IMR-90 (cell line): Measurements from ENCODE around the gene FAHD2A. TPM values are rescaled to one million over a fixed set of nuclear protein-coding genes. Genes with fewer than 3 reads are reported as not detected.
"Not testable (repeated sequence)": the region's sequence is repeated elsewhere in the genome, so short reads cannot be mapped to it uniquely, and the experiment has no call there.

Source experiments
- ATAC-seq: fragments of 200-7000 bp; cut with Tn5 transposase; 2 replicates; pipeline ENCODE4 v1.9.1; 2020; ENCODE audit warnings: low read depth, mild to moderate bottlenecking, moderate library complexity
- BruUV-seq: library from RNA; stranded (reverse); fragments of 400-500 nt; replicated peaks from 2 replicates; lab custom pipeline; 2021; lab: Mats Ljungman, UMichigan
- CTCF ChIA-PET: fragments of 300-600 bp; formaldehyde crosslinking; extraction: SDS; loops from one replicate; lab custom pipeline; 2021; ENCODE audit warnings: antibody characterized with exemption; lab: Yijun Ruan, JAX
- POLR2A ChIA-PET: fragments of 300-600 bp; sonication (Branson Sonifier 250); formaldehyde crosslinking; loops from one replicate; lab custom pipeline; 2022; ENCODE audit warnings: antibody characterized with exemption; ENCODE audit not compliant: unreplicated experiment; lab: Charles Lee
- DNase-seq: peaks from one replicate; pipeline ENCODE4 v3.0.0; 2013
- H2AFZ ChIP-seq: replicated peaks from 2 replicates; pipeline ENCODE3; 2013; ENCODE audit warnings: low read length, mild to moderate bottlenecking; ENCODE audit not compliant: poor library complexity
- H2AK5ac ChIP-seq: 2 replicates; pipeline ENCODE4 v1.6.1; 2013; ENCODE audit warnings: low read depth, low read length, inconsistent platforms
- H2AK9ac ChIP-seq: replicated peaks from 2 replicates; pipeline ENCODE3; 2013; ENCODE audit warnings: mild to moderate bottlenecking, low read depth, low read length, moderate library complexity; ENCODE audit not compliant: poor library complexity
- H2BK120ac ChIP-seq: 2 replicates; pipeline ENCODE4 v1.6.1; 2013; ENCODE audit warnings: low read depth, low read length, inconsistent platforms
- H2BK15ac ChIP-seq: 3 replicates; pipeline ENCODE4 v1.6.1; 2013; ENCODE audit warnings: low read depth, low read length, inconsistent platforms
- H2BK20ac ChIP-seq: 2 replicates; pipeline ENCODE4 v1.6.1; 2013; ENCODE audit warnings: low read depth, mild to moderate bottlenecking, inconsistent platforms, low read length, moderate library complexity
- H2BK5ac ChIP-seq: 2 replicates; pipeline ENCODE4 v1.6.1; 2013; ENCODE audit warnings: mild to moderate bottlenecking, low read depth, low read length, inconsistent platforms; ENCODE audit not compliant: poor library complexity, severe bottlenecking
- H3K14ac ChIP-seq: replicated peaks from 2 replicates; pipeline ENCODE4 v1.6.1; 2013; ENCODE audit warnings: low read depth, low read length, inconsistent platforms
- H3K18ac ChIP-seq: 2 replicates; pipeline ENCODE4 v1.6.1; 2013; ENCODE audit warnings: low read depth, low read length, control low read depth
- H3K23ac ChIP-seq: 2 replicates; pipeline ENCODE4 v1.6.1; 2013; ENCODE audit warnings: low read depth, low read length, inconsistent platforms
- H3K27ac ChIP-seq: 2 replicates; pipeline ENCODE4 v1.5.1; 2013; ENCODE audit warnings: mild to moderate bottlenecking, control low read depth, low read length; ENCODE audit not compliant: insufficient read depth
- H3K27me3 ChIP-seq: 2 replicates; pipeline ENCODE4 v1.6.1; 2013; ENCODE audit warnings: low read length; ENCODE audit not compliant: control insufficient read depth, insufficient read depth
- H3K36me3 ChIP-seq: 2 replicates; pipeline ENCODE4 v1.6.1; 2013; ENCODE audit warnings: low read length, mixed read lengths; ENCODE audit not compliant: control insufficient read depth, insufficient read depth
- H3K4ac ChIP-seq: 2 replicates; pipeline ENCODE4 v1.6.1; 2013; ENCODE audit warnings: low read depth, low read length, inconsistent platforms
- H3K4me1 ChIP-seq: 2 replicates; pipeline ENCODE4 v1.6.1; 2013; ENCODE audit warnings: low read length, mixed read lengths; ENCODE audit not compliant: control insufficient read depth, insufficient read depth
- H3K4me2 ChIP-seq: 2 replicates; pipeline ENCODE4 v1.6.1; 2013; ENCODE audit warnings: low read depth, mild to moderate bottlenecking, control low read depth, low read length, moderate library complexity
- H3K4me3 ChIP-seq: 2 replicates; pipeline ENCODE4 v1.5.1; 2013; ENCODE audit warnings: low read depth, mild to moderate bottlenecking, control low read depth, low read length, moderate library complexity; ENCODE audit not compliant: insufficient read depth
- H3K56ac ChIP-seq: 2 replicates; pipeline ENCODE4 v1.6.1; 2013; ENCODE audit warnings: low read length, inconsistent platforms; ENCODE audit not compliant: insufficient read depth; ENCODE audit errors: extremely low read depth
- H3K79me1 ChIP-seq, 2 experiments: 2 replicates each; pipeline ENCODE4 v1.6.1; 2013; ENCODE audit warnings: low read length in 2 of 2, inconsistent platforms in 1 of 2, low read depth in 1 of 2
- H3K9ac ChIP-seq: 2 replicates; pipeline ENCODE4 v1.6.1; 2013; ENCODE audit warnings: low read depth, low read length, control low read depth
- H3K9me1 ChIP-seq: 2 replicates; pipeline ENCODE4 v1.6.1; 2013; ENCODE audit warnings: low read length, inconsistent platforms; ENCODE audit not compliant: insufficient read depth
- H3K9me3 ChIP-seq: 2 replicates; pipeline ENCODE4 v1.6.1; 2013; ENCODE audit warnings: low read length; ENCODE audit not compliant: control insufficient read depth, insufficient read depth
- H4K20me1 ChIP-seq: 2 replicates; pipeline ENCODE4 v1.6.1; 2013; ENCODE audit warnings: low read length, inconsistent platforms; ENCODE audit not compliant: insufficient read depth
- H4K5ac ChIP-seq: 2 replicates; pipeline ENCODE4 v1.6.1; 2013; ENCODE audit warnings: mild to moderate bottlenecking, low read depth, low read length, control low read depth
- H4K8ac ChIP-seq, 2 experiments: 2 replicates each; pipeline ENCODE4 v1.6.1; 2013; ENCODE audit warnings: low read depth in 2 of 2, low read length in 2 of 2, control low read depth in 1 of 2, inconsistent platforms in 1 of 2
- H4K91ac ChIP-seq: 2 replicates; pipeline ENCODE4 v1.6.1; 2013; ENCODE audit warnings: low read depth, low read length, inconsistent platforms; ENCODE audit not compliant: insufficient read depth
- WGBS, 2 experiments: methylation state at CpG; one replicate each; pipeline versions ENCODE4 v1.1.5 to v1.1.7; 2013; ENCODE audit warnings: missing lambda C conversion rate in 2 of 2; ENCODE audit not compliant: insufficient read length in 1 of 2; ENCODE audit errors: extremely low coverage in 2 of 2; 5-methylcytosine and 5-hydroxymethylcytosine counted together
- dilution Hi-C: fragments of 300-500 bp; cut with HindIII; formaldehyde crosslinking; loops from one replicate; pipeline ENCODE4 v1.14.3; 2018; ENCODE audit warnings: low sequenced_read_pairs; ENCODE audit not compliant: unreplicated experiment
- in situ Hi-C: fragments of 300-500 bp; cut with MboI; formaldehyde crosslinking; loops from 3 replicates; pipeline ENCODE4 v1.14.3; 2019; ENCODE audit warnings: low sequenced_read_pairs, inconsistent platforms, mixed read lengths
- intact Hi-C: fragments of 100-400 bp; cut with micrococcal nuclease; formaldehyde crosslinking; loops from 2 replicates; pipeline ENCODE4 v1.10.0; 2022
- polyA plus RNA-seq, 3 experiments: library from polyadenylated mRNA; depleted of rRNA; stranded (reverse); fragments of >200 nt; gene quantifications; 2 replicates each; pipeline ENCODE4 v1.2.3, GENCODE V29; 2012; ENCODE audit warnings: low replicate concordance in 1 of 3
- total RNA-seq: library from RNA; depleted of rRNA; stranded (reverse); fragments of >200 nt; gene quantifications from 2 replicates; pipeline ENCODE4 v1.2.3, GENCODE V29; 2012

FAHD2A gene
- total and polyA plus RNA-seq, 2 of the 4 experiments (the other 2 are of a cell fraction): 35.1 to 36.2 TPM

DNA sequence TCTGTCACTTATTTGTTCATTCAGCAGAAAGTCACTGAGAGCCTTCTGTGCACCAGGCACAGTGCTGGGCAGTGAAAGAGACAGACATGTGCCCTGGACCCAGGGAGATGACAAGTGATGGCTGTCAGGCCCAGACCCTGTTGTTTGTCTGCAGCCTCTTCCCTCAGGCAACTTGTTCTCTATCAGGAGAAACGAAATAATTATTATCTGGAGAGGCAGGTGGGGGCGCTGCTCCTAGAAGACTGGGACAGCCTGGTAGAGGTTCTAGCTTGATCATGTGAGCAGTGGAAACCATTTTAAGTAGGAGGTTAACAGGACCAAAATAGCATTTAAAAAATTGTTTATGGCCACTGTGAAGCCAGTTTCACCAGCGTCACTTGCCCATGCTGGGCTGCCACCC lies 2.2 kb downstream of the FAHD2A start:
- H4K8ac ChIP-seq, ATAC-seq, H3K27me3 ChIP-seq, H3K9ac ChIP-seq, H3K27ac ChIP-seq, H3K23ac ChIP-seq, dilution Hi-C loops, H2AK5ac ChIP-seq, H2BK15ac ChIP-seq, intact Hi-C loops, H3K18ac ChIP-seq, POLR2A ChIA-PET, H3K4ac ChIP-seq, H3K9me3 ChIP-seq, H4K20me1 ChIP-seq, H3K4me2 ChIP-seq, H4K91ac ChIP-seq, in situ Hi-C loops, H2BK120ac ChIP-seq, BruUV-seq, H2BK20ac ChIP-seq, H3K9me1 ChIP-seq, H4K5ac ChIP-seq, H3K36me3 ChIP-seq, CTCF ChIA-PET, H2AK9ac ChIP-seq, H3K4me1 ChIP-seq, H2BK5ac ChIP-seq, H2AFZ ChIP-seq, H3K56ac ChIP-seq, H3K4me3 ChIP-seq, DNase-seq, H3K14ac ChIP-seq: not testable (repeated sequence)
- peaks cover 16 to 26% of the 10 kb centered on the region in 2 experiments for H3K79me1 ChIP-seq
- WGBS, 2 experiments: no CpG with 5 or more reads among the region's 3 CpGs
